SK-N-SH (cell line): ENCODE results near the gene TRIM38. TPM values are rescaled to one million over a fixed set of nuclear protein-coding genes. Genes with fewer than 3 reads are reported as not detected.

Experiments
- CTCF ChIA-PET: fragments of 300-600, 350-600 bp; formaldehyde crosslinking; extraction: SDS; loops from one replicate; lab custom pipeline; 2021; lab: Yijun Ruan, JAX
- POLR2A ChIA-PET: fragments of 350-600 bp; sonication (Branson Sonifier 250); formaldehyde crosslinking; extraction: SDS; loops from one replicate; lab custom pipeline; 2020; ENCODE audit warnings: antibody characterized with exemption, inconsistent platforms; lab: Yijun Ruan, JAX
- DNase-seq: peaks from one replicate; pipeline ENCODE4 v3.0.0; 2012
- H2AFZ ChIP-seq: fragments of 200-600 bp; sonication (generic); 2 replicates; pipeline ENCODE4 v1.8.1; 2016; ENCODE audit warnings: antibody characterized with exemption, mild to moderate bottlenecking, low read depth
- H3F3A ChIP-seq: fragments of 200-600 bp; sonication (generic); replicated peaks from 2 replicates; pipeline ENCODE3; 2016; ENCODE audit warnings: antibody characterized with exemption, mild to moderate bottlenecking; ENCODE audit not compliant: insufficient read depth
- H3K27ac ChIP-seq, 2 experiments: fragments of 200-500 bp in 1 of 2; fragments of 200-600 bp in 1 of 2; sonication (Bioruptor generic) in 1 of 2; sonication (generic), shearing (Covaris generic) in 1 of 2; 2 replicates each; pipeline versions ENCODE4 v1.5.1 to v1.6.1; 2014 to 2016; ENCODE audit warnings: low read depth in 2 of 2, inconsistent platforms in 1 of 2, low read length in 1 of 2, mild to moderate bottlenecking in 1 of 2, mixed read lengths in 1 of 2
- H3K27me3 ChIP-seq: fragments of 200-600 bp; sonication (generic), shearing (Covaris generic); 2 replicates; pipeline ENCODE4 v1.6.1; 2016; ENCODE audit warnings: mixed run types; ENCODE audit not compliant: insufficient read depth
- H3K36me3 ChIP-seq, 2 experiments: fragments of 200-500 bp in 1 of 2; fragments of 200-600 bp in 1 of 2; sonication (Bioruptor generic) in 1 of 2; sonication (generic) in 1 of 2; replicated peaks in 1 of 2; 2 replicates each; pipeline versions ENCODE3 to v1.5.1; 2014 to 2016; ENCODE audit warnings: low read length in 1 of 2, mild to moderate bottlenecking in 1 of 2; ENCODE audit not compliant: insufficient read depth in 2 of 2, control insufficient read depth in 1 of 2
- H3K4me1 ChIP-seq, 2 experiments: fragments of 200-500 bp in 1 of 2; fragments of 200-600 bp in 1 of 2; sonication (Bioruptor generic) in 1 of 2; sonication (generic), shearing (Covaris generic) in 1 of 2; 2 replicates each; pipeline versions ENCODE4 v1.5.1 to v1.6.1; 2014 to 2016; ENCODE audit warnings: low read depth in 1 of 2, low read length in 1 of 2, mixed run types in 1 of 2; ENCODE audit not compliant: insufficient read depth in 2 of 2, control insufficient read depth in 1 of 2
- H3K4me2 ChIP-seq: fragments of 200-600 bp; sonication (generic), shearing (Covaris generic); 2 replicates; pipeline ENCODE4 v1.6.1; 2017; ENCODE audit warnings: mixed run types
- H3K4me3 ChIP-seq, 2 experiments: fragments of 200-500 bp in 1 of 2; fragments of 200-600 bp in 1 of 2; sonication (Bioruptor generic) in 1 of 2; sonication (generic), shearing (Covaris generic) in 1 of 2; 2 replicates each; pipeline versions ENCODE4 v1.5.1 to v1.8.1; 2014 to 2016; ENCODE audit warnings: low read depth in 2 of 2, inconsistent platforms in 1 of 2, low read length in 1 of 2, mild to moderate bottlenecking in 1 of 2, mixed read lengths in 1 of 2, moderate library complexity in 1 of 2
- H3K79me2 ChIP-seq: fragments of 200-600 bp; sonication (generic); 2 replicates; pipeline ENCODE4 v1.8.1; 2017; ENCODE audit warnings: mild to moderate bottlenecking; ENCODE audit not compliant: insufficient read depth
- H3K9ac ChIP-seq: fragments of 200-600 bp; sonication (generic); 2 replicates; pipeline ENCODE4 v1.6.1; 2017; ENCODE audit warnings: mixed run types
- H3K9me2 ChIP-seq: fragments of 200-600 bp; sonication (generic); 2 replicates; pipeline ENCODE4 v1.6.1; 2017; ENCODE audit warnings: mixed run types
- H3K9me3 ChIP-seq: fragments of 200-600 bp; sonication (generic); 2 replicates; pipeline ENCODE4 v1.6.1; 2017; ENCODE audit warnings: mixed run types, mild to moderate bottlenecking, moderate library complexity
- H4K20me1 ChIP-seq: fragments of 200-600 bp; sonication (generic); 2 replicates; pipeline ENCODE4 v1.6.1; 2017; ENCODE audit warnings: mild to moderate bottlenecking, mixed run types; ENCODE audit not compliant: insufficient read depth
- CTCF ChIP-seq: fragments of 200-600 bp; sonication (generic); IDR thresholded peaks from 2 replicates; pipeline ENCODE4 v1.6.1; 2017; ENCODE audit warnings: antibody characterized with exemption, mild to moderate bottlenecking, moderate library complexity
- EP300 ChIP-seq, 2 experiments: IDR thresholded peaks; 2 replicates each; pipeline versions ENCODE4 v1.4.0 to v1.6.1; 2012; ENCODE audit warnings: borderline replicate concordance in 1 of 2, low read depth in 1 of 2, low read length in 1 of 2
- EZH2phosphoT487 ChIP-seq: fragments of 200-600 bp; sonication (generic); IDR thresholded peaks from 2 replicates; pipeline ENCODE4 v1.6.1; 2017; ENCODE audit warnings: low read depth, mixed run types, mild to moderate bottlenecking, antibody characterized with exemption, moderate library complexity, borderline replicate concordance
- FOSL2 ChIP-seq: IDR thresholded peaks from 2 replicates; pipeline ENCODE4 v1.4.0; 2012; ENCODE audit warnings: low read depth, mild to moderate bottlenecking, moderate library complexity, borderline replicate concordance
- FOXM1 ChIP-seq: IDR thresholded peaks from 2 replicates; pipeline ENCODE4 v1.4.0; 2012; ENCODE audit warnings: low read depth, mild to moderate bottlenecking
- GATA2 ChIP-seq: sonication (generic); formaldehyde crosslinking; IDR thresholded peaks from 2 replicates; pipeline ENCODE4 v1.5.0; 2020; ENCODE audit warnings: mild to moderate bottlenecking, missing genetic modification reagents
- IRF3 ChIP-seq: fragments of 150-350 bp; IDR thresholded peaks from 2 replicates; pipeline ENCODE4 v1.6.1; 2016; ENCODE audit warnings: mild to moderate bottlenecking, low read depth, low read length
- JUND ChIP-seq: IDR thresholded peaks from 2 replicates; pipeline ENCODE4 v1.4.0; 2012
- MAX ChIP-seq: IDR thresholded peaks from 2 replicates; pipeline ENCODE4 v1.4.0; 2012; ENCODE audit warnings: low read depth
- MEF2A ChIP-seq: IDR thresholded peaks from 2 replicates; pipeline ENCODE4 v1.4.0; 2012; ENCODE audit warnings: low read depth, borderline replicate concordance
- MXI1 ChIP-seq: IDR thresholded peaks from 2 replicates; pipeline ENCODE4 v1.6.1; 2012; ENCODE audit warnings: mild to moderate bottlenecking, low read depth, low read length, improper control_type of control experiment
- POLR2AphosphoS5 ChIP-seq: IDR thresholded peaks from 2 replicates; pipeline ENCODE4 v1.6.1; 2012; ENCODE audit warnings: low read depth, low read length
- RAD21 ChIP-seq: IDR thresholded peaks from 2 replicates; pipeline ENCODE4 v1.6.1; 2012; ENCODE audit warnings: mild to moderate bottlenecking, low read length
- RCOR1 ChIP-seq: fragments of 150-350 bp; IDR thresholded peaks from 2 replicates; pipeline ENCODE4 v1.6.1; 2017; ENCODE audit warnings: antibody characterized with exemption, low read length
- REST ChIP-seq: IDR thresholded peaks from 2 replicates; pipeline ENCODE4 v1.6.1; 2012; ENCODE audit warnings: mild to moderate bottlenecking, low read depth, low read length, moderate library complexity
- RXRA ChIP-seq: IDR thresholded peaks from 2 replicates; pipeline ENCODE4 v1.4.0; 2012; ENCODE audit warnings: low read depth, mild to moderate bottlenecking, borderline replicate concordance
- SIN3A ChIP-seq: IDR thresholded peaks from 2 replicates; pipeline ENCODE4 v1.6.1; 2012; ENCODE audit warnings: low read depth, mild to moderate bottlenecking, low read length, moderate library complexity, borderline replicate concordance
- TCF12 ChIP-seq: IDR thresholded peaks from 2 replicates; pipeline ENCODE4 v1.4.0; 2012
- TEAD4 ChIP-seq: IDR thresholded peaks from 2 replicates; pipeline ENCODE4 v1.4.0; 2012; ENCODE audit warnings: mild to moderate bottlenecking, borderline replicate concordance; ENCODE audit not compliant: insufficient read depth
- USF1 ChIP-seq: IDR thresholded peaks from 2 replicates; pipeline ENCODE4 v1.4.0; 2012; ENCODE audit warnings: low read depth, borderline replicate concordance
- ZBTB33 ChIP-seq: IDR thresholded peaks from 2 replicates; pipeline ENCODE4 v1.4.0; 2012; ENCODE audit warnings: low read depth, borderline replicate concordance
- WGBS: methylation state at CpG from one replicate; pipeline ENCODE4 v1.1.6; 2017; ENCODE audit warnings: low lambda C conversion rate; 5-methylcytosine and 5-hydroxymethylcytosine counted together
- polyA plus RNA-seq, 3 experiments: library from polyadenylated mRNA; depleted of rRNA; stranded (reverse); fragments of >200 nt; gene quantifications; 2 replicates each; pipeline ENCODE4 v1.2.3, GENCODE V29; 2012

Gene TRIM38
- polyA plus RNA-seq, 1 of the 3 experiments (the other 2 are of a cell fraction), result 0.62 TPM

GRCh38 chr6:26033085-26033940 is 70.7 kb downstream of the TRIM38 start:
- Histone ChIP-seq H3F3A (peaks cover 40% of the 10 kb centered on the region), H3K27ac (peak overlapping the region; percentile 83 to 92), H3K4me2 (peak overlapping the region; percentile 76), H3K9me2 (no peaks in the 10 kb centered on the region), H3K9ac (peak overlapping the region; percentile 80), H3K4me3 (peak overlapping the region; percentile 73 to 84), H3K4me1 (peaks cover 10 to 16% of the 10 kb centered on the region in 2 experiments; a peak in 3 of 4 replicates), H4K20me1 (no peaks in the 10 kb centered on the region), H3K27me3 (no peaks in the 10 kb centered on the region), H3K36me3 (no peaks in the 10 kb centered on the region), H3K9me3 (no peaks in the 10 kb centered on the region), H3K79me2 (no peaks in the 10 kb centered on the region), H2AFZ (peak overlapping the region; percentile 83)
- ChIA-PET POLR2A (interaction anchor here (0.6 to 7.1 kb wide), 25 partner anchors 11 to 1860 kb away, joined by 3 to 166 read pairs (median 9); a partner anchor contains a TSS), CTCF (interaction anchor here (1.2 kb wide), 1 partner anchor 183 kb away, joined by 3 read pairs; a partner anchor contains a TSS)
- WGBS, result 1% methylated on average over 25 of the region's 47 CpGs
- DNase-seq, result peak; percentile 79
- TF ChIP-seq TEAD4 (no peak), SIN3A (peak; percentile 53; the same call in 1 of the 2 replicates), RCOR1 (peak; percentile 74), FOXM1 (no peak), JUND (no peak; the same call in 1 of the 2 replicates), RXRA (no peak), USF1 (no peak), EP300 (IDR thresholded peaks at IDR 0.05; ENCODE audit: borderline replicate concordance in 1 of 2, low read depth in 1 of 2, low read length in 1 of 2) (peak in 1 of 2 experiments; percentile 52; a peak in 1 of 4 replicates), FOSL2 (peak; percentile 18; the same call in 1 of the 2 replicates), MAX (no peak; the same call in 1 of the 2 replicates), CTCF (no peak), POLR2AphosphoS5 (peak; percentile 96), IRF3 (peak; percentile 83; the same call in 1 of the 2 replicates), REST (no peak), GATA2 (CRISPR knock-in tag) (0 out of 2 replicates have a peak, but pooled peaks have one; percentile 27), MEF2A (no peak), ZBTB33 (peak; percentile 90), RAD21 (no peak), EZH2phosphoT487 (no peak), MXI1 (peak; percentile 48), TCF12 (peak; percentile 33; the same call in 1 of the 2 replicates)
